Osteoblast (primary cell): ENCODE results near the gene UBE2K. TPM values are rescaled to one million over a fixed set of nuclear protein-coding genes. Genes with fewer than 3 reads are reported as not detected.

Experiments used
- DNase-seq: peaks from one replicate; pipeline ENCODE4 v3.0.0; 2011; ENCODE audit warnings: low spot score, mixed read lengths; ENCODE audit not compliant: insufficient read length; ENCODE audit errors: missing footprints
- H2AFZ ChIP-seq: 2 replicates; pipeline ENCODE4 v1.6.0; 2011; ENCODE audit warnings: mild to moderate bottlenecking, low read length
- H3K27ac ChIP-seq: 2 replicates; pipeline ENCODE4 v1.5.1; 2011; ENCODE audit warnings: mild to moderate bottlenecking, low read depth, low read length, moderate library complexity
- H3K27me3 ChIP-seq: 2 replicates; pipeline ENCODE4 v1.6.0; 2012; ENCODE audit warnings: mild to moderate bottlenecking, control low read depth, inconsistent platforms, low read length, moderate library complexity; ENCODE audit not compliant: insufficient read depth
- H3K36me3 ChIP-seq: 2 replicates; pipeline ENCODE4 v1.5.1; 2011; ENCODE audit warnings: mild to moderate bottlenecking, low read length, control low read depth, moderate library complexity; ENCODE audit not compliant: insufficient read depth
- H3K4me1 ChIP-seq: 2 replicates; pipeline ENCODE4 v1.5.1; 2011; ENCODE audit warnings: mild to moderate bottlenecking, low read length, control low read depth, moderate library complexity; ENCODE audit not compliant: insufficient read depth
- H3K4me2 ChIP-seq: 2 replicates; pipeline ENCODE4 v1.6.0; 2011; ENCODE audit warnings: mild to moderate bottlenecking, low read length; ENCODE audit not compliant: insufficient read depth
- H3K4me3 ChIP-seq: fragments of 200-600 bp; sonication (generic); 3 replicates; pipeline ENCODE4 v1.5.1; 2012; ENCODE audit warnings: mild to moderate bottlenecking, low read length, inconsistent platforms; ENCODE audit not compliant: insufficient read depth
- H3K79me2 ChIP-seq: 2 replicates; pipeline ENCODE4 v1.6.0; 2012; ENCODE audit warnings: mild to moderate bottlenecking, low read length, control low read depth, inconsistent platforms; ENCODE audit not compliant: insufficient read depth
- H3K9me3 ChIP-seq: 2 replicates; pipeline ENCODE4 v1.5.1; 2011; ENCODE audit warnings: low read depth, low read length, control low read depth
- H4K20me1 ChIP-seq: 2 replicates; pipeline ENCODE4 v1.6.0; 2012; ENCODE audit warnings: mild to moderate bottlenecking, low read length, control low read depth; ENCODE audit not compliant: insufficient read depth
- total RNA-seq: library from RNA; depleted of rRNA; stranded (reverse); fragments of >200 nt; gene quantifications from 2 replicates; pipeline ENCODE4 v1.2.3, GENCODE V29; 2012
- TF ChIP-seq, protein P1 (sequence below): IDR thresholded peaks from 2 replicates; pipeline ENCODE4 v1.5.1; 2011; ENCODE audit warnings: mild to moderate bottlenecking, low read depth, low read length, moderate library complexity; ENCODE audit errors: extremely low read depth

UBE2K gene
- total RNA-seq, 1 donor: 19.2 TPM

DNA sequence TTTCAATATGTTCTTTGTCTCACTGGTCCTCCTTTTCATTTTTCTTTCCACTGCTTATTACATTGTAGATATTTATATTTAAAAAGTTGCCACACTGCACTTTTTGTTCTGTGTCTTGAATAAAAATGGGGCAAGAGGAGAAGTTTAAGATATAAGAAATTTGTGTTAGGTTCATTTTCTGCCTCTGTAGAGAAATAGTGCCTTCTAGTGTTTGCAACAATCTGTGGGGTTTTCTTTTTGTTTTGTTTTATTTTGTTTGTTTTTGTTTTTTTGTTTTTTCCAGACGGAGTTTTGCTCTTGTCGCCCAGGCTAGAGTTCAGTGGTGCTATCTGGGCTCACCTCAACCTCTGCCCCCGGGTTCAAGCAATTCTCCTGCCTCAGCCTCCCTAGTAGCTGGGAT lies 39.2 kb upstream of the UBE2K start:
- Histone ChIP-seq H2AFZ (no peak overlapping the region), H3K27ac (no peak overlapping the region), H3K79me2 (no peaks in the 10 kb centered on the region), H4K20me1 (no peaks in the 10 kb centered on the region), H3K27me3 (no peaks in the 10 kb centered on the region), H3K4me3 (no peak overlapping the region), H3K36me3 (no peaks in the 10 kb centered on the region), H3K9me3 (no peaks in the 10 kb centered on the region), H3K4me1 (peaks cover 7% of the 10 kb centered on the region), H3K4me2 (no peak overlapping the region)
- TF ChIP-seq, protein P1, sequence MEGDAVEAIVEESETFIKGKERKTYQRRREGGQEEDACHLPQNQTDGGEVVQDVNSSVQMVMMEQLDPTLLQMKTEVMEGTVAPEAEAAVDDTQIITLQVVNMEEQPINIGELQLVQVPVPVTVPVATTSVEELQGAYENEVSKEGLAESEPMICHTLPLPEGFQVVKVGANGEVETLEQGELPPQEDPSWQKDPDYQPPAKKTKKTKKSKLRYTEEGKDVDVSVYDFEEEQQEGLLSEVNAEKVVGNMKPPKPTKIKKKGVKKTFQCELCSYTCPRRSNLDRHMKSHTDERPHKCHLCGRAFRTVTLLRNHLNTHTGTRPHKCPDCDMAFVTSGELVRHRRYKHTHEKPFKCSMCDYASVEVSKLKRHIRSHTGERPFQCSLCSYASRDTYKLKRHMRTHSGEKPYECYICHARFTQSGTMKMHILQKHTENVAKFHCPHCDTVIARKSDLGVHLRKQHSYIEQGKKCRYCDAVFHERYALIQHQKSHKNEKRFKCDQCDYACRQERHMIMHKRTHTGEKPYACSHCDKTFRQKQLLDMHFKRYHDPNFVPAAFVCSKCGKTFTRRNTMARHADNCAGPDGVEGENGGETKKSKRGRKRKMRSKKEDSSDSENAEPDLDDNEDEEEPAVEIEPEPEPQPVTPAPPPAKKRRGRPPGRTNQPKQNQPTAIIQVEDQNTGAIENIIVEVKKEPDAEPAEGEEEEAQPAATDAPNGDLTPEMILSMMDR: peak; percentile 66
- DNase-seq: no peak

DNA sequence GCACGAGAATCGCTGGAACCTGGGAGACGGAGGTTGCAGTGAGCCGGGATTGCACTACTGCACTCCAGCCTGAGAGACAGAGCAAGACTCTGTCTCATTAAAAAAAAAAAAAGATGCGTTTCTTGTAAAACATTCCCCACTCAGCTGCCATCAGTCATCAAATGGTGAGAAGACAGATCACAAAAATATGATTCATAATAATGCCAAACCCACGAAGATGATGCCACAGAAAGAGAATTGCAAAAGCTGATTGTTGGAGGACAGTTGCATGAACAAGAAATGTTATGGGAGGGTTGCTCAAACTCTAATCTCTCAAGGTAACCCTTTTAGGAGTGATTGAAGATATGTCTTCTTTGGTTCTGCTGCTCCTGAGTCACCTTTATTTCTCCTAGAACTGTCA lies 37.9 kb upstream of the UBE2K start:
- H3K4me3 ChIP-seq: no peak overlapping the region
- no peaks in the 10 kb centered on the region for H3K36me3 ChIP-seq
- peak overlapping the region; percentile 38 for H2AFZ ChIP-seq
- no peak overlapping the region for H3K4me2 ChIP-seq
- H3K9me3 ChIP-seq: no peaks in the 10 kb centered on the region
- peak; percentile 50 for DNase-seq
- TF ChIP-seq, protein P1: no peak
- peaks cover 14% of the 10 kb centered on the region for H3K4me1 ChIP-seq
- no peaks in the 10 kb centered on the region for H4K20me1 ChIP-seq
- H3K79me2 ChIP-seq: no peaks in the 10 kb centered on the region
- peak overlapping the region; percentile 25 for H3K27ac ChIP-seq
- no peaks in the 10 kb centered on the region for H3K27me3 ChIP-seq

GRCh38 chr4:39660757-39661156 lies 37.2 kb upstream of the UBE2K start:
- no peaks in the 10 kb centered on the region for H3K9me3 ChIP-seq
- DNase-seq: no peak
- H3K4me3 ChIP-seq: no peak overlapping the region
- H2AFZ ChIP-seq: no peak overlapping the region
- no peaks in the 10 kb centered on the region for H3K79me2 ChIP-seq
- TF ChIP-seq, protein P1: no peak
- H3K27ac ChIP-seq: no peak overlapping the region
- H4K20me1 ChIP-seq: no peaks in the 10 kb centered on the region
- peaks cover 21% of the 10 kb centered on the region for H3K4me1 ChIP-seq
- H3K4me2 ChIP-seq: no peak overlapping the region
- no peaks in the 10 kb centered on the region for H3K36me3 ChIP-seq
- no peaks in the 10 kb centered on the region for H3K27me3 ChIP-seq

GRCh38 chr4:39662683-39663082 lies 35.3 kb upstream of the UBE2K start:
- TF ChIP-seq, protein P1: no peak
- no peaks in the 10 kb centered on the region for H3K9me3 ChIP-seq
- no peaks in the 10 kb centered on the region for H3K36me3 ChIP-seq
- no peak overlapping the region for H2AFZ ChIP-seq
- H4K20me1 ChIP-seq: no peaks in the 10 kb centered on the region
- no peaks in the 10 kb centered on the region for H3K79me2 ChIP-seq
- no peak overlapping the region for H3K4me3 ChIP-seq
- peaks cover 22% of the 10 kb centered on the region for H3K4me1 ChIP-seq
- no peaks in the 10 kb centered on the region for H3K27me3 ChIP-seq
- no peak overlapping the region for H3K27ac ChIP-seq
- no peak overlapping the region for H3K4me2 ChIP-seq
- DNase-seq: no peak
